Activated CD8-positive, alpha-beta memory T cell treated with anti-CD3 and anti-CD28 coated beads, Interleukin-2, amount 50 U/mL, for 1 hour (primary cell): ENCODE data around the gene GNLY.
A peak's percentile ranks its signal among the peaks of the same experiment; 100 is the strongest.
"Not testable (repeated sequence)": the region's sequence is repeated elsewhere in the genome, so short reads cannot be mapped to it uniquely, and the experiment has no call there.

Source experiments
- DNase-seq: peaks from one replicate; pipeline ENCODE4 v3.0.0-alpha.2; 2020; ENCODE audit errors: extremely low read depth

The GNLY gene

DNA sequence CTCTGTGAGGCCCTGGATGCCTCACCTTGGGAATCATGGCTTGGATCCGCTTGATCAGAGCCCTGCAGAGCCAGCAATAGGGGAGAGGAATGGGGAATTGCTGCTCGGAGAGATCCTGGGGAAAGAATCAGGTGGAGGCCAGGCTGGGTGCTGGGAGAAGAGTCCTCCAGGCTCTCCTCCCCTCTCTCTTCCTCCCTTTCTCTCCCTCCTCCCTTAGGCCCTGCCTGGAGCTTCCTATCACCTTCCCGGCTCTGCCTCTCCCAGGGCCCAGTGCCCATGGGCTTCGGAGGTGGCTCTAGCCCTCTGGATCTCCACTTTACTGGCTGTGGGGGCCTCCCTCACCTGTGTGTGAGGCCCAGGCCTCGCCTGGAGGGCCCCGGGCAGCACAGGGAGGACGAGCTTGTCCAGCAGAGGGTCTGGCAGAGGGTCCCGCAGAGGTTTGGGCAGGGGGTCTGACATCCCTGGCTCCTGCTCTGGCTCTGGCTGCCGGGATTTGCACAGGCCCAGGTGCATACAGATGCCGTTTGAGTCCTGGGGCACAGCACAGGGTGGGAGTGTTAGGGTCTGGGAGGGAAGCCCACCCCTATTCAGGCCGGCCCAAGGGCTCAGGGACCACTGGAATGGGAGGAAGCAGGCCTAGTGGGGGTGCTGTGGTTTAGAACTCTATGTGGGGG is 28.8 kb upstream of the GNLY start:
- no peak for DNase-seq

DNA sequence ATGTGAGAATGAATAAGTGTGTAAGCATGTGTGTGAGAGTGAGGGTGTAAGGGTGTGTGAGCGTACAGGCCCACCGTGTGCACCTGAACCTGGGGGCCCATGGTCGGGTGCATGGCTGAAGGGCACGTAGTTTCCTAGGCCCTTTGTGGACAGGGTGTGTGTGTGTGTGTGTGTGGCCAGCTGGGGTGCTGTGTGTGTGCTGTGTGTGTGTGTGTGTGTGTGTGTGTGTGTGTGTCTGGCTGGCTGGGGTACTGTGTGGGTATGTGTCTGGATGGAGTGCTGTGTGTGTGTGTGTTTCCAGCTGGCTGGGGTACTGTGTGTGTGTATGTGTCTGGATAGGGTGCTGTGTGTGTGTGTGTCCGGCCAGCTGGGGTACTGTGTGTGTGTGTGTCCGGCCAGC is 28.1 kb upstream of the GNLY start:
- DNase-seq, result no peak

DNA sequence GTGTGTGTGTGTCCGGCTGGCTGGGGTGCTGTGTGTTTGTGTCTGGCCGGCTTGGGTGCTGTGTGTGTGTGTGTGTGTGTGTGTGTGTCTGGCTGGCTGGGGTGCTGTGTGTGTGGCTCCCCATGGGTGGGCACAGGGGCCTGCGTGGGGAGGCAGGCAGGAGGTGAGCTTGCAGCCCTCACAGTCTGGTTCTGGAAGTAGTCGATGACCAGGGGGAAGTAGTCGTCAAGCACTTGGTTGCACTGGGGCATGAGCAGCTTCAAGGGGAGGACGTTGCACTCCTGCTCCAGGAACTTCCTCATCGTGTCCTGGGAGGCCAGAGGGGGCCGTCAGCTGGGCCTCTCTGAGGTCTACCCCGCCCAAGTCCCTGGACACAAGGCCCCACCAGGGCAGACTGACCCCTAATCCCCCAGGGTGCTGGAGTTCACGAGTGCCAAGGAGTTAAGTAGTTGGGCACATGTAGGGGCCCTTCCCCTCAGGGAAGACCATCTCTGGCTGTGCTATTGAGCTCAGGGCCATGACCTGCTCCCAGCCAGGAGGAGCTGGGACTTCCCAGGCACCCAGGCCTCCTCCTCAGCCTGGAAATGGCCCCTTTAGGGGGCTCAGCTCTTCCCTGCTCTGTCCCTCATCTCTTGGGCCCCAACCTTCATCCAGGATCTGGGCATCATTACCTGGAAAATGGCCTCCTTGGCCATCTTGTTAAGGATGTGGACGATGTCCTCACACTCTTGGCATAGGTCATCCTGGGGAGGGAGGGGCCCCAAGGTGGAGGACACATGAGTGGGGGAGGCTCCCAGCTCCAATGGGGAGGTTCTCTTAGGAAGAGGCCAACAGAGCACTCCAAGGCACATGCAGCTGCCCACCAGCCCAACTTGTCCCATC is 27.5 kb upstream of the GNLY start:
- DNase-seq, result no peak

DNA sequence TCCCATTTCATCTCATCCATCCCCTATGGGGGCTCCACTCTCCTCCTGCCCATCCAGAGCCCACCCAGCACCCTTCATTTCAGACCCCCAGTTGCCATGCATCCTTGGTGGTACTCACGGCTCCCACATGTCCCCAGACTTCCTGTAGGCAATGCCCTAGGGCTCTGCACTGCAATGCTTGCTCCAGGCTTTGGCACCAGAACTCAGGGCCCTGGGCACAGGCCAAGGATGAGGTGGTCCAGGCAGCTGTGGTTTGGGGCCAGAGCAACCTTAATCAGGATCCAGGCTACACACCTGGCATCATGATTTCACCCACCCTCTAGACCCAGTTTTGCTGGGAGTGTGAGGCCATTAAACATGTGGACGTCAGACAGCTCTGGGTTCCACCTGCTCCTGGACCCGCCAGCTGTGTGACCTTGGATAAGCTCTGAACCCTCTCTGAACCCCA is 26.6 kb upstream of the GNLY start:
- no peak for DNase-seq

DNA sequence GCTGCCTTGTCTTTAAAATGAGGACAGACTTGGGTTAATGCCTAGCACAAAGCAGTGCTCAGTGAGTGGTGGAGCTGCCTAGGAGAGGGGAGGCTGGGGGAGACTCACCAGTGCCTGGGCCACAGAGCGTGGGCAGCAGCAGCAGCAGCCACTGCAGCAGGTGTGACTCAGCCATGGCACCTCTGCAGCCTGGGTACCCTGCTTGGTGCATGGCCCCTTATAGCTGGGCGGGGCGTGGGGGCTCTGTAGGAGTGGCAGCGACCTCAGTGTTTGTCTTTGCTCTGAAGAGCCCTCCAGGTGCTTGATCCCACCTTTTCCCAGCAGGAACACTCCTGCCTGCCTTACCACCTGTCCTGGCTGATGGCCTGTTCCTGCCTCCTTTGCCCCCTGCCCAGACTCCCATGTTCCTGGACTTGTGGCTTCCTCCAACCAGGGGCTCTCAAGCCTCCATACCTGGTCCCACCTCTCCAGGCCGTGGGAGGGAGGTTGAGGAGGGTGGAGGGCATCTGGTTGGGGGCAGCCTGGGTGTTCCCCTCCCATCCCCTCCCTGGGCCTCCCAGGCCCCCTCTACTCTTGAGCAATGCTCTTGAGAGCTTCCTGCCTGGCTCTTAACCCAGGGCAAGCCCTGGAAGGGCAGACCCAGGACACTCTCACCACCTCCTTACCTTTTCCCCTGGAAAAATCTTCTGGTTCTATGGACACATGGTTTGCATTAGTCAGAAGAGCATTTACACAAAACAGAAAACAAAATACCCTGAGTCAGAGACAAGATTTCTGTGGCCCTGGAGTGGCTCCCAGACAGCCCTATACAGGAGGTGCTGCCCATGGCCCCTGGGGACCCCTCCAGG is 25.9 kb upstream of the GNLY start, which contains the start of gene SFTPB:
SFTPB (minus strand) TSS at position 191 of the 848 bp plus-strand sequence; CDS start at position 175, 16 bp downstream.
- no peak for DNase-seq

DNA sequence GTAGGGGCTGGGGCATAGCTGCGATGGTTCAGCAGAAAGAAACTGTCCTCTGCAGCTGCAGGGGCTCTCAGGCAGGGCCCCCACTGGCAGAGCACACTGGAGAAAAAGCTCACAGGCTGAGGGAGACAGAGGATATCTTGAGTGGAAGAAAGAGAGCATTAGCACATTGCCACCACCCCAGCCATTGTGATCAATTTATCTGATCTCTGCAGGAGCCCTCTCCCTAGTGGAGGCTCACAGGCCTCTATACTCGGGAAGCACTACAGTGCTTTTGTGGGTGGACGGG is 25.4 kb upstream of the GNLY start:
- no peak for DNase-seq

DNA sequence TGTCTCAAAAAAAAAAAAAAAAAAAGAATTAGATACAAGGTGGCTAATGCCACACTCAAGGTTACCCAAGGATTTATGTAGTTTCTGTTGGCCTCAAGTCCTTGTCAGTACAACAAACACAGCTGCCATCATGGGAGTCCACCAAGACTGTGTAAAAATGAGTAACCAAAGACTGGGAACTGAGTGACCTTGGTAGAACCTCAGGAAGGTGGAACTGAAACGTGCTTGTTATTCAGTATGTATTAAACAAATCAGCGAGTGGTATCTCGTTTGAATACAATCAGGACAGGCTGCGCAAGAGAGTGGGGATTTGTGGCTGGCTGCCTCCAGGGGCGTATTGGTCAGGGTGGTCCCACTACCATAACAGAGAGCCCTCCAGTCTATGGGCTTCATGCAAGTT is 24.6 kb upstream of the GNLY start:
- no peak for DNase-seq

DNA sequence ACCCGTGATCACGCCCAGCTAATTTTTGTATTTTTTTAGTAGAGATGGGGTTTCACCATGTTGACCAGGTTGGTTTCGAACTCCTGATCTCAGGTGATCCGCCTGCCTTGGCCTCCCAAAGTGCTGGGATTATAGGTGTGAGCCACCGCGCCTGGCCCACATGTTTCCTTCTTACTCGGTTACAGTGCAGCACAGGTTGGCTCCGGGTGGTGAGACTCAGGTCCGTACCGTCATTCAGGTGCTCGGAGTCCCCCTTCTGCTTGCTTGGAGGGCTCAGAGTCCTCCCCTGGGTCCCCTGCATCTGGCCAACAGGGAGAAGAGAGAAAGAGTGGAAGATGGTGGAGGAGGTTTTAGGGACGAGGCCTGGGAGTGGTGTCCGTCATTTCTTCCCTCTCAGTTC is 23.7 kb upstream of the GNLY start:
- not testable (repeated sequence) for DNase-seq

DNA sequence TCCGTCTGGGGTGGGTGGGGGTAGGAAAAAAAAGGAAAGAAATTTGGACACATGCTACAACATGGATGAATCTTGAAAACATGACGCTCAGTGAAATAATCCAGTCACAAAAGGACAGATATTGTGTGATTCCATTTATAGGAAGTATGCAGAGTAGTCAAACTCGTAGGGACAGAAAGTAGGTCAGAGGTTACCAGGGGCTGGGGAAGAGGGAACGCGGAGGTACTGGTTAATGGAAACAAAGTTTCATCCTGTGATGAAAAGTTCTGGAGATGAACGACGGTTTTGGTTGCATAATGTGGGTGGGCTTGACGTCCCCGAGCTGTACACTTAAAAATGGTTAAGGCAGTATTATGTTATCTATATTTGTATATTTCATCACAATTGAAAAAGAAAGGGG is 21.7 kb upstream of the GNLY start:
- DNase-seq, result no peak

DNA sequence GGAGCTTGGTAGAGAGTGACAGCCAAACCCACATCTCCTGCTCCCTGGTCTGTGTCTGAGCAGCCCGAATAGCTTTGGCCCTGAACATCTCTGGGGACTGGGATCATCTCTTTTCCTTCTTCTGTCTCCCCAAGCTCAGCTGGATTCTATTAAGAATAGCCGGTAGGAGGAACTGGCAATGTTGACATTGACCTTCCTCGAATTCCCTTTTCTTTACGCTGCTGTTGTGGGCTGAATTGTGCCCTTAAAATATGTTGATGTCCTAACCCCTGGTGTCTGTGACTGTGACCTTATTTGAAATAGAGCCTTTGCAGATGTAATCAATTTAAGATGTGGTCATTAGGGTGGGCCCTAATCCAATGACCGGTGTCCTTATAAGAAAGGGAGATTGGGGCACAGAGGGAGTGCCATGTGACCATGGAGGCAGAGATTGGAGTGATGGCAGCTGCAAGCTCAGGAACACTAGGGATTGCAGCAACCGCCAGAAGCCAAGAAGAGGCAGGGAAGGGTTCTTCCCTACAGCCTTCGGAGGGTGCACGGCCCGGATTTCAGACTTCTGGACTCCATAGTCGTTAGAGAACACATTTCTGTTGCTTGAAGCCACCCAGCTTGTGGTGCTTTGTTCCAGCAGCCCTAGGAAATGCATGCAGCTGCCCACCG is 20.3 kb upstream of the GNLY start:
- DNase-seq, result no peak

DNA sequence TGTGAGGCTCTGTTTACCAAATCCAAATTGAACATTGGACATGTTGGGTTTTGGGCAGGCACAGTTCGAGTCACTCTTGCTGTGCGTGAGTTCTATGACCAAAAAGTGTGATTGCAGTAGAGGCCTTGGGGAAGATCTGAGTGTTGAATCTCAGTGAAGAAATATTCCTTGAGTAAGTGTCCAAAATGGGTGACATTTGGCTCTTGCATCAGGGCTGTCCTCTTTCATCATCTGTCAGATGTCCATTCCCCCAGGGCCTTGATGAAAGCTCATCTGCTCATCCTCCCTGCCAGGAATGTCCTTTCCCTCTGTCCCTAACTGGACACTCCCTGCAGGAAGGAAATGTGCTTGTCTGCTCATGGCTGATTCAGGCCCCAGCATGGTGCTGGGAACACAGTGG is 19.7 kb upstream of the GNLY start:
- DNase-seq, result no peak

DNA sequence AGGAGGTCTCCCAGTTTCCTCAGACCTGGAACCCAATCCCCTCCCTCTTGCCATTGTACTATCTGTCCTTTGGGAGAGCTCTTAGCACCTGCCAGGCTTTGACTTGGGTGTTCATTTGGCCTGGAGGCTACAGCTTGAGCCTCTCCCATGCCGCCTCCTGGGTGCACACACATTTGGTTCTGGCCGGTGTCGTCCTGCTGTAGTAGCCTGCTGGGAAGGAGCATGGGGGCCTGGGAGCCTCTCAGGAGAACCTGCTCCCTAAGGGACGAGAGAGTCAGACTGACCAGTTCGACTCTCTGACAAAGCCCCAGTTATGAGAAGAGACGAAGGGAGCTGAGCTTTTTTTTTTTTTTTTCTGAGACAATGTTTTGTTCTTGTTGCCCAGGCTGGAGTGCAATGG is 18.7 kb upstream of the GNLY start:
- DNase-seq, result no peak

DNA sequence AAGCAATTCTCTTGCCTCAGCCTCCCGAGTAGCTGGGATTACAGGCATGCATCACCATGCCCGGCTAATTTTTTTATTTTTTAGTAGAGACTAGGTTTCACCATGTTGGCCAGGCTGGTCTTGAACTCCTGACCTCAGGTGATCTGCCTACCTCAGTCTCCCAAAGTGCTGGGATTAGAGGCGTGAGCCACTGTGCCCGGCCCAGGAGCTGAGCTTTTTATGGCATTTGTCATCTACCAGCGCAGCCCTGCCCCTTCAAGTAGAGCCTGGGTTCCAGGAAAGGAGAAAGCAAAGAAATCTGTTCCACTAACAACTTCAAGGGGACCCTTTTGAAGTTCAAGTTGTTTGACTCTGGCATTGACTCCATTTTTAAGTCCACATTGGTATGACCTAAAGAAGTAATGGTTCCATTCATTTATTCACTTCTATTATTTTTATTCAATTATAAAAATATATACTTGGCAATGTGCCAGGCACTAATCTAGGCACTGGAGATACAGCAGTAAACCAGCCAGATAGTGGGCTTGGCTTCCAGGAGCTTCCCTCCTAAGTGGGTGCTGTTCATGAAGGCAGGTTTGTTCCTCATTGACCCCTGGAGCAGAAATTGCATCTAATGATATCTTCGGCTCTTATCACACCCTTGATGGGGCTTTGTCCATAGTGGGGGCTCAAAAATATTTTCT is 18.2 kb upstream of the GNLY start:
- DNase-seq, result no peak

DNA sequence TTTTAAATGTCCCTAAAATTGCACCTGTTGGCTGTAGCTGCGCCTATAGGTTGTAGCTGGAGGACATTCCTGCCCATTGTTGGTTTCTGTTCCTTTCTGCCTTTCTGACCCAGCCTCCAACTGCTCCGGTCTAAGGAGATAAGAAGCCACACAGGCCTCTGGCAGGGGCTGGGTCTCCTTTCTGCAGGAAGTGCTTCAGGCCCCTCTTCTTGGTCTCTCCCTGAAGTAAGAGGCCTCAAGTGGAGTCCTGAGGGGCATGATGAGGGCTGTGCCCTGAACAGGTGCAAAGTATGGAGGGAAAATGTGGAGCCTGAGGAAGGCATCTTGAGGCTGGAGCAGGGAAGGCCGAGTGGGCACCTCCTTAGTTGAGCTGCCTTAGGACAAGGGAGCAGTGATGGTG is 15.8 kb upstream of the GNLY start:
- DNase-seq, result no peak

DNA sequence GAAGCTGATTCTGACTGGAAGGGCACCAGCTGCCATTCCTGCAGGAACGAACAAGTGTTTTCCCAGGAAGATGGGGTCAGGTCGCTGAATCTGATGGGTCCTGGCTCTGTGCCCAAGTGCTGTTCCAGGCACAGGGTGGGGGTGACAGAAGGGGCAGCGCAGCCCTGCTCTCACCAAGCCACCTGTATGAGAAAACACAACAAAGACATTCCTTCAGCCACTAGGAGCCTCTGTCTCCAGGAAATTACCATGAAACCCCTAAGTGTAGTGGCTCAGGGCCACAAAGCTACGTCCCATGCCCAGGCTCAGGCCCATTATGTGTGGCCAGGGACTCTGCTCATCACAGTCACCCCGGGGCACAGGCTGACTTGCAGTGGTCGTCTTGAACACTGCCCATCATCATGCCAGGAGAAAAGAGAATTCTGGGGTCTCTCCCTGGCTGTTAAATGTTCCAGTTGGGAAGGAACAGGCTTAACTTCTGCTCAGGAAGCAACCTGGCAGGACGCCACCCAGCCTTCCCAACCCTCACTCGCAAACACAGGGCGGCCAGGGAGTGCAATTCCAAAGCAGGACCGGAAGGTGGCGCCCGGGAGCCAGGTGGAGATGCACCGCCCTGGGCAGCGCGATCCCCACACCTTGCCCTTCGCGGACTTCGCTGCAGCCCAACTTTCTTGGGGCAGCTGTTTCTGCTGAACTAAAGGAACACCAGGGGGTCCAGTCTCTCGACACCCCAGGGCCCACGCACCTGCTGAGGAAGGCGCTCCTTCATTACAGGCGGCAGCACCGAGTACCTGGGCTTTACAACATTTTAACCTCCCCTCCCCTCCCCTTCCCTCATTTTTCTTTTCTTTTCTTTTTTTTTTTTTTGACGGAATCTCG is 15.1 kb upstream of the GNLY start:
- DNase-seq, result peak; percentile 30

DNA sequence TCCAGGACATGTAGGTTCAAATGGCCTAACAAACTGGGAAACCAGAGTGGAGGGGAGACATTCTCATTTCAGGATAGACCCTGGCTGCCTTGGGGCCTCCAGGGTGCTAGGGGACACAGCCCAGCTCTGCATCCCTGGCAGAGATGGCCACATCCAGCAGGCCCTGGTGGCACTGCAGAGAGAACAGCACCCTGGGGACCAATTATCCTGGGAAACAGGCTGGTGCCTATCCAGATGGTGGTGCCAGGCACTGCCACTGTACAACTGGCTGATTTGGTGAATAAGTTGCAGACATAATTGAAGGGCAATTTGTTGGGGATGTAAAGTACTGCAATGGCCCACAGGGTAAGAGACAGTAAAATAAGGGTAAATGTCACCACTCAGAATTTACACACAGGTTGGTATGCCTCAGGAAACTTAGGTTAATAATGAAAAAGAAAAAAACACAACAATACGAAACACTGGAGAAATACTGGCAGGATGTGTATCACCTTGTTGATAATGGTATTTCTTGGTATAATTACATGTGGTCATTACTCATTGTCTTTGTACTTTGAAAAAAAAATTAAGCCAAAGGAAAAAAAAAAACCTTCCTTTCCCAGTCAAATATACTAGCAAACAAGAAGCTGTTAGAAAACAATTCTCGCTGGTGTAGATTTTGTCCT is 13.3 kb upstream of the GNLY start:
- DNase-seq, result no peak

DNA sequence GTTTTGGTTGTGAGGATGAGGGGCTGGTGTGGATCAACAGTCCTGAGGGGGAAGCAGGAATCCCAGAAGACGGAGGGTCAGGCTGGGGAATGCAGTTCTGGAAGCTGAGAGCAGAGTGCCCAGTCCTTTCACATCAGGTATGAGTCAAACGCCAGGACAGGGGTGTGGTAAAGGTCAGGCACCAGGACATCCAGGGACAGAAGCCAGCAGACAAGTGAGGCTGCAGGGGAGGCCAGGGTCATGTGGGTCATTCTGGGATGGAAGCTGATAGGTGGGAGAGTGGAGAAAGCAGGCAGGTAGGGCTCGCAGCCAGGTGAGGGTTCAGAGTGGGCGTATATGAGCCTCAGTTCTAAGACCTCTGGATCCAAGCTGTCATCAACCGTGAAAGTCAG is 12.8 kb upstream of the GNLY start:
- DNase-seq, result no peak

DNA sequence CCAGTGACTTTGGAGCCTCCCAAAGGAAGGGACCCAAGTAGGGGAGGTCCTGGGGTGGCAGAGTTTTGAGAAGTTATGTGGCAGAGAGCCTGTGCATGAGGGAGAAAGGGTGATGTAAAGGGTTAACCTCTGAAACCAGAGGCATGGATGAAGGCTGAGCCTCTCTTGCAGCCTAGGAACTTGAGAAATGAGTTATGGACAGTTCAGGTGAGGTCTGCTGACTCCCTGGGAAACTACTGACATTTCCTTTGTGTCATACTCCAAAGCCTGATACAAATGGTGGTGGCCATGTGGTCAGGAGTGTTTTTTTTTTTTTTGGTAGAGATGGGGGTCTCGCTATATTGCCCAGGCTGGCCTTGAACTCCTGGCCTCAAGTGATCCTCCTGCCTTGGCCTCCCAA is 12.4 kb upstream of the GNLY start:
- no peak for DNase-seq

DNA sequence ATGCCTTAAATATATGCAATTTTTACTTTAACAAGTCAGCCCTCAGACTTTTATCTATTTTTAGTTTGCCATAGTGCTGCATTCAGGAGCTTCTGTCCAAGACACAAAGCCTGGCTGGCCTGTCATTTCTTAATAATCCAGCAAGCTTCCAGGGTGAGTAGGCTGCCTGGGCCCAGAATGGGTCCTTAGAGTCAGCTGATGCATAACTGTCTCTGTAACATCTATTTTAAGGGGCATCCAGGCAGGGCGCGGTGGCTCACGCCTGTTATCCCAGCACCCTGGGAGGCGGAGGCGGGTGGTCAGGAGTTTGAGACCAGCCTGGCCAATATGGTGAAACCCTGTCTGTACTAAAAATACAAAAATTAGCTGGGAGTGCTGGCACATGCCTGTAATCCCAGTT is 11.8 kb upstream of the GNLY start:
- no peak for DNase-seq

DNA sequence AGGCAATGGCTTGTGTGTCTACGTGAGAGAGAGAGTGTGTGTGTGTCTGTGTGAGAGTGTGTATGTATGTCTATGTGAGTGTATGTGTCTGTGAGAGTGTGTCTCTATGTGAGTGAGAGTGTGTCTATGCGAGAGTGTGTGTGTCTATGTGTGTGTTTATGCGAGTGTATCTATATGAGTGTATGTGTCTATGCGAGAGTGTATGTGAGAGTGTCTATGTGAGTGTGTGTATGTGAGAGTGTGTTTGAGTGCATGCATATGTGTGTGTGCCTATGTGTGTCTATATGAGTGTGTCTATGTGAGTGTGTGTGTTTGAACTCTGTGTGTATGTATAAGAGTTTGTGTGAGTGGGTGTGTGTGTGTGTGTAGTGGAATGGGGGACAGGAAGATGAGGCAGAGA is 9.8 kb upstream of the GNLY start:
- no peak for DNase-seq
